HL-60/S4 treated with retinoic acid at 250 ng/mL for 4 days and 3 days (cell line): ENCODE results near the gene DGKE.

Experiments used
- in situ Hi-C: fragments of 300-500 bp; cut with MboI; formaldehyde crosslinking; loops from 2 replicates; pipeline ENCODE4 v1.7.0; 2022; ENCODE audit warnings: low sequenced_read_pairs

DGKE gene

DNA sequence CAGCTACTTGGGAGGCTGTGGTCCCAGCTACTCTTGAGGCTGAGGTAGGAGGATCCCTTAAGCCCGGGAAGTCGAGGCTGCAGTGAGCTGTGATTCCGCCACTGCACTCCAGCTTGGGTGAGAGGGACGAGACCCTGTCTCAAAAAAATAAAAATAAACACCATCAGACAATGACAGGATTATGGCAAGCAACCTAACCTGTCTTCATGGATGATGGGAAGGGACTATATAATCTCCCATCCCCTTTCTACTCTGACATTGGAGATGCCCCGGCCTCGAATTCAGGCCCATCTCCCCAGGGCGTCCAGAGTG, 79.0 kb downstream of the DGKE start:
- in situ Hi-C loops, result no loop called here

- in situ Hi-C loops, result no loop called here
These were observed 79.5 kb downstream of the DGKE start for GRCh38 chr17:56913353-56913866.

GRCh38 chr17:56913867-56914580, 80.1 kb downstream of the DGKE start, which contains the start of gene TRIM25:
Gene TRIM25 (minus strand): TSS chr17:56914049. CDS start chr17:56913988, 61 bp downstream.
- in situ Hi-C loops, result no loop called here

- in situ Hi-C loops, result no loop called here
These were observed 80.8 kb downstream of the DGKE start for GRCh38 chr17:56914581-56915273.

DNA sequence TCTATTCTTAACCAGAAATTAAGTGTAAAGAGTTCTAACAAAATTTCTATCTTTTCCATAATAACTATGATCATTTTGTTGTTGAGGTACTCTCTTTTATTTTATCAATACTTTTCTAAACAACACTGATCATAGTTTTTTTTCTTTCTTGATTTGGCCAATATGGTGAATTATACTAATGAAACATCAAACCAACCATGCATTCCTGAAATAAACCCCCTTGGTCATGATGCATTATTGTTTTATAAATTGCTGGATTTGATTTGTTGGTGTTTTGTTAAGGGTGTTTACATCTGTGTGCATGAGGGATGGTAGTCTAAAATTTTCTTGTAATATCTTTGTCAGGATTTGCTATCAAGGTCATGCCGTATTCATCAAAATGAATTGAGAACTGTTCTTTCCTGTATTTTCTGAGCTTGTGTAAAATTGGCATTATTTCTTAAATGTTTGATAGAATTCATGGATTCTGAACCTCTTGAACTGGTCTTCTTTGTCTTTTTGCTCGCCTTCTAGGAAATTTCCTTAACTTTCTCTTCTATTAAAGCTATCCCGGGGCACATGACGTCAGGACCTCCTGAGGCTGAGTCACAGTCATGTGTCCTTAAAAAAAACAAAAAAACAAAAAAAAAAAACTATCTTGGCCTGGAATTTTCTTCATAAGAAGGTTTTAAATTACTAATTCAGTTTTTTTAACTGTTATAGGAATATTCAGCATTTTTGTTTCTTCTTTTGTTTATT, 83.8 kb downstream of the DGKE start:
- in situ Hi-C loops, result no loop called here

DNA sequence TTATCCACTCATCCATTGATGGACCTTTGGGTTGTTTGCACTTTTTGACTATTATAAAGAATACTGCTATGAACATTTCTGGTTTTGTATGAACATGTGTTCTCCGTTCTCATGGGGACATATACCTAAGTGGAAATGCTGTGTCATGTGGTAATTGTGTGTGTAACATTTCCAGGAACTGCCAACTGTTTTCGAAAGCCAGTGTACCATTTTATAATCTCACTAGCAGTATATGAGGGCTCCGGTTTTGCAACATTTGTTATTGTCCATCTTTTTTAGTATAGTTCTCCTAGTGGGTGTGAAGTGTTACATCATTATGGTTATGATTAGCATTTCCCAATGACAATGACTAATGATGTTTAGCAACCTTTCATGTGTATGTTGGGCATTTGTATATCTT, 85.0 kb downstream of the DGKE start:
- in situ Hi-C loops, result no loop called here
